Calu3 (cell line): ENCODE results near the gene UGT2A1. TPM values are rescaled to one million over a fixed set of nuclear protein-coding genes. Genes with fewer than 3 reads are reported as not detected.

Experiments used
- BruUV-seq: library from RNA; stranded (reverse); fragments of 400-500 nt; replicated peaks from 2 replicates; lab custom pipeline; 2021; lab: Mats Ljungman, UMichigan
- CTCF ChIA-PET: fragments of 300-600 bp; sonication (Branson Sonifier 250); formaldehyde crosslinking; loops from one replicate; lab custom pipeline; 2022; ENCODE audit warnings: antibody characterized with exemption; lab: Charles Lee
- DNase-seq: peaks from one replicate; pipeline ENCODE4 v3.0.0; 2022
- H3K27ac Mint-ChIP-seq: one replicate; pipeline ENCODE4 v1.8.0; 2022; ENCODE audit warnings: mixed read lengths; ENCODE audit not compliant: unreplicated experiment
- H3K27me3 Mint-ChIP-seq: one replicate; pipeline ENCODE4 v1.8.0; 2022; ENCODE audit warnings: mixed read lengths; ENCODE audit not compliant: unreplicated experiment
- H3K36me3 Mint-ChIP-seq: one replicate; pipeline ENCODE4 v1.8.0; 2022; ENCODE audit warnings: mild to moderate bottlenecking, moderate library complexity, mixed read lengths; ENCODE audit not compliant: insufficient read depth, unreplicated experiment
- H3K4me1 Mint-ChIP-seq: one replicate; pipeline ENCODE4 v1.8.0; 2022; ENCODE audit warnings: mild to moderate bottlenecking, low read depth, mixed read lengths; ENCODE audit not compliant: unreplicated experiment
- H3K4me3 Mint-ChIP-seq: one replicate; pipeline ENCODE4 v1.8.0; 2022; ENCODE audit warnings: mild to moderate bottlenecking, low read depth, moderate library complexity, mixed read lengths; ENCODE audit not compliant: unreplicated experiment
- H3K9me3 Mint-ChIP-seq: one replicate; pipeline ENCODE4 v1.8.0; 2022; ENCODE audit warnings: low read depth, mixed read lengths; ENCODE audit not compliant: unreplicated experiment
- CTCF ChIP-seq: fragments of 200-600 bp; IDR thresholded peaks from one replicate; pipeline ENCODE4 v1.8.0; 2022; ENCODE audit warnings: antibody characterized with exemption; ENCODE audit not compliant: unreplicated experiment
- intact Hi-C: fragments of 100-400 bp; cut with micrococcal nuclease; formaldehyde crosslinking; loops from one replicate; pipeline ENCODE4 v1.10.0; 2022; ENCODE audit not compliant: unreplicated experiment
- total RNA-seq: library from RNA; stranded (reverse); gene quantifications from 2 replicates; pipeline ENCODE4 v1.2.3, GENCODE V29; 2022

UGT2A1 gene
- total RNA-seq, 1 experiment from 2014 or later: not detected

DNA sequence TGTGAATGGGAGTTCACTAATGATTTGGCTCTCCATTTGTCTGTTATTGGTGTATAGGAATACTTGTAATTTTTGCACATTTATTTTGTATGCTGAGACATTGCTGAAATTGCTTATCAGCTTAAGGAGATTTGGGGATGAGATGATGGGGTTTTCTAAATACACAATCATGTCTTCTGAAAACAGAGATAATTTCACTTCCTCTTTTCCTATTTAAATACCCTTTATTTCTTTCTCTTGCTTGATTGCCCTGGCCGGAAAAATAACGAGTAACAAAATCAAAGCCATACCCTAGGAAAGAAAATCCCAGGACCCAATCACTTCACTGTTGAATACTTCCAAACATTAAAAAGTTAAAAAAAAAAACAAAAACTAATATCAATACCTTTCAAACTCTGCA, 89.6 kb downstream of the UGT2A1 start:
- no peaks in the 10 kb centered on the region for H3K9me3 Mint-ChIP-seq
- no peak overlapping the region for H3K27ac Mint-ChIP-seq
- peaks cover under 1% of the 10 kb centered on the region for H3K4me1 Mint-ChIP-seq
- no peaks in the 10 kb centered on the region for H3K36me3 Mint-ChIP-seq
- no TSS peak for BruUV-seq
- no peak overlapping the region for H3K4me3 Mint-ChIP-seq
- CTCF ChIA-PET: no interaction called here
- intact Hi-C loops: no loop called here
- no peak for TF ChIP-seq CTCF
- no peak for DNase-seq
- no peaks in the 10 kb centered on the region for H3K27me3 Mint-ChIP-seq

DNA sequence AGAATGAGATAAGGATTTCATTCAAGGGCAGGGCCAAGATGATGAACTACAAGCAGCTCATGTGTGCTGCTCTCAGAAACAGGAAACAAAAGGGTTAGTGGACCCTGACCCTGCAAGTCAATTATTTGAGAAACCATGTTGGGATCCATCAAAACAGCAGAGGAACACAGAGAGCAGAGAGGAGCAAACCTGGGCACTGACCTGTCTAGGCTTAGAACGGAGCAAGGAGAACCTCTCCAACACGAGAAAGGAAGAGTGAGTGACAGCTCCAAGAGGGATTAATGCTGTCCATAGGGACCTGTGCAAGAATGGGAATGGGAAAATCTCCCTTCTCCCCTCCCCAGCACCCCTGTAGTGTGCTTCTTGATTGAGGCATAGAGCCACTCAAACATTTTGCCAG, 103.4 kb downstream of the UGT2A1 start:
- no peak for DNase-seq
- no peaks in the 10 kb centered on the region for H3K36me3 Mint-ChIP-seq
- no peak overlapping the region for H3K4me3 Mint-ChIP-seq
- no TSS peak for BruUV-seq
- H3K9me3 Mint-ChIP-seq: no peaks in the 10 kb centered on the region
- TF ChIP-seq CTCF: no peak
- H3K4me1 Mint-ChIP-seq: peaks cover 12% of the 10 kb centered on the region
- CTCF ChIA-PET: no interaction called here
- intact Hi-C loops: no loop called here
- H3K27me3 Mint-ChIP-seq: no peaks in the 10 kb centered on the region
- no peak overlapping the region for H3K27ac Mint-ChIP-seq

DNA sequence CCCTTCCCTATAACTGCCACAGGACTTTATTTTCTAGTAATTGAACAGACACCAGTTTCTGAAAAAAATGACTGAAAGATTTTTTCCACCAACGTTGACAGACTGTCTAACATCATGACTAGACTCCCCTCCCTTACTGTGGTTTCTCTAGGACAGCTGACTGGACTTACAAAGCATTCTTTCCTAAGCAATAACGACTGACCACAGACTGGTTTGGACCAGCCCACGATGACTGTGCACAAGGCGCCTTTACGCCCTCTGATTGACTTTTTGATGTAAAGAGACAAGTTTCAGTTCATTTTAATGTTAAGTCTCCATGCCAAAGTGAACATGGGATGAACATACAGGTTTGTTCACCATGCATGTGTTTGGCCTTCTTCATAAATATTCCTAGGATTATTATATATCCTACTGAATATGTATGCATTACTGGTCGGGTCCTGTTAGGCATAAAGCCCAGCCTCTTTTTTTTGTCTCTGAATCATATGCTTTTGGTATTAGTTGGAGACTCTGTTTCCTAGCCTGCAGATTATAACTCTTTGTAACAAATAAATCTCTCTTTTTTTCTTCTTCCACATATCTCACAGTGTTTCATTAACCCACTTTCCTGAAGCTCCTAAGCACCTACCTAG, 106.8 kb downstream of the UGT2A1 start:
- no peak for DNase-seq
- intact Hi-C loops: no loop called here
- CTCF ChIA-PET: interaction anchor here (0.6 to 0.7 kb wide), 2 partner anchors 32 to 317 kb away, joined by 3 to 4 read pairs; no protein-coding TSS in a partner anchor
- no peak for TF ChIP-seq CTCF
- H3K27me3 Mint-ChIP-seq: no peaks in the 10 kb centered on the region
- no peak overlapping the region for H3K27ac Mint-ChIP-seq
- BruUV-seq: no TSS peak
- no peak overlapping the region for H3K4me3 Mint-ChIP-seq
- no peaks in the 10 kb centered on the region for H3K9me3 Mint-ChIP-seq
- H3K4me1 Mint-ChIP-seq: peaks cover 12% of the 10 kb centered on the region
- no peaks in the 10 kb centered on the region for H3K36me3 Mint-ChIP-seq

Other genes with a start within 250 kb of the UGT2A1 start
- not detected in 2 replicates for gene UGT2B4, start 157.3 kb downstream of the UGT2A1 start, total RNA-seq
- gene UGT2A2, start 13.6 kb downstream of the UGT2A1 start, total RNA-seq: not detected in 2 replicates
- gene SULT1B1, start 107.4 kb upstream of the UGT2A1 start, total RNA-seq: 0.26 and 0.27 TPM in 2 replicates
- gene SULT1E1, start 206.9 kb upstream of the UGT2A1 start, total RNA-seq: 1.9 and 2.4 TPM in 2 replicates